Natural killer cell (primary cell): Measurements from ENCODE around the gene FMNL3. TPM values are rescaled to one million over a fixed set of nuclear protein-coding genes. Genes with fewer than 3 reads are reported as not detected.

Experiments used
- ATAC-seq, 3 donors: fragments of 150-1000 bp in 2 of 3; fragments of 200-7000 bp in 1 of 3; cut with Tn5 transposase; 1 replicate in 1 of 3; 2 replicates in 2 of 3; pipeline ENCODE4 v1.10.0; 2021; ENCODE audit warnings: mild to moderate bottlenecking in 2 of 3, moderate library complexity in 2 of 3
- DNase-seq, 2 donors: peaks; one replicate each; pipeline versions ENCODE4 v3.0.0 to v3.0.0-alpha.2; 2013 to 2021; ENCODE audit warnings: mixed read lengths in 1 of 2
- H3K27ac ChIP-seq: one replicate; pipeline ENCODE4 v1.5.1; 2013; ENCODE audit warnings: mild to moderate bottlenecking, low read length
- H3K27me3 ChIP-seq: one replicate; pipeline ENCODE4 v1.6.1; 2013; ENCODE audit warnings: low read length; ENCODE audit not compliant: control insufficient read depth, insufficient read depth
- H3K36me3 ChIP-seq: one replicate; pipeline ENCODE4 v1.6.1; 2013; ENCODE audit warnings: low read length; ENCODE audit not compliant: control insufficient read depth, insufficient read depth
- H3K4me1 ChIP-seq: one replicate; pipeline ENCODE4 v1.6.1; 2013; ENCODE audit warnings: low read length; ENCODE audit not compliant: control insufficient read depth, insufficient read depth
- H3K4me3 ChIP-seq: one replicate; pipeline ENCODE4 v1.5.1; 2013; ENCODE audit warnings: low read length
- H3K9me3 ChIP-seq: one replicate; pipeline ENCODE4 v1.6.1; 2013; ENCODE audit warnings: low read length; ENCODE audit not compliant: control insufficient read depth, insufficient read depth
- H3K27ac Mint-ChIP-seq, 2 donors: one replicate each; pipeline ENCODE4 v1.8.0; 2022; ENCODE audit warnings: mild to moderate bottlenecking in 2 of 2, mixed read lengths in 2 of 2, moderate library complexity in 1 of 2
- H3K27me3 Mint-ChIP-seq, 2 donors: one replicate each; pipeline ENCODE4 v1.8.0; 2022; ENCODE audit warnings: low read depth in 2 of 2, mixed read lengths in 2 of 2
- H3K36me3 Mint-ChIP-seq: one replicate; pipeline ENCODE4 v1.8.0; 2022; ENCODE audit warnings: mixed read lengths
- H3K4me1 Mint-ChIP-seq, 2 donors: one replicate each; pipeline ENCODE4 v1.8.0; 2022; ENCODE audit warnings: mixed read lengths in 2 of 2
- H3K4me3 Mint-ChIP-seq: one replicate; pipeline ENCODE4 v1.8.0; 2022; ENCODE audit warnings: mild to moderate bottlenecking, moderate library complexity, mixed read lengths
- H3K9me3 Mint-ChIP-seq, 2 donors: one replicate each; pipeline ENCODE4 v1.8.0; 2022; ENCODE audit warnings: mixed read lengths in 2 of 2
- CTCF ChIP-seq: fragments of 200-600 bp; IDR thresholded peaks from one replicate; pipeline ENCODE4 v1.8.0; 2022; ENCODE audit warnings: antibody characterized with exemption
- WGBS: methylation state at CpG from one replicate; pipeline ENCODE4 v1.1.7; 2013; ENCODE audit warnings: missing lambda C conversion rate; ENCODE audit not compliant: insufficient coverage; 5-methylcytosine and 5-hydroxymethylcytosine counted together
- intact Hi-C: fragments of 100-400 bp; cut with micrococcal nuclease; formaldehyde crosslinking; loops from one replicate; pipeline ENCODE4 v1.14.2; 2022
- total RNA-seq, 4 donors: library from RNA; stranded (reverse); fragments of 120-200 nt in 1 of 4; gene quantifications; one replicate each; pipeline versions ENCODE4 v1.2.3 to v1.2.4, GENCODE V29; 2013 to 2022

The FMNL3 gene
- total RNA-seq, 3 donors from 2014 or later (not counting 1 experiment from before 2014, with no cell fraction given) = 54.2 to 82.6 (median 58.7) TPM

- Mint-ChIP-seq H3K27ac (peak overlapping the region; percentile 76 to 100), H3K36me3 (peaks cover 8% of the 10 kb centered on the region), H3K9me3 (no peaks in the 10 kb centered on the region), H3K4me3 (peak overlapping the region; percentile 4), H3K4me1 (peaks cover 64 to 69% of the 10 kb centered on the region in 2 donors), H3K27me3 (no peaks in the 10 kb centered on the region)
- Histone ChIP-seq H3K4me1 (peaks cover 41% of the 10 kb centered on the region), H3K9me3 (no peaks in the 10 kb centered on the region), H3K27me3 (no peaks in the 10 kb centered on the region), H3K4me3 (no peak overlapping the region), H3K36me3 (peaks cover 27% of the 10 kb centered on the region), H3K27ac (no peak overlapping the region)
- 78% methylated on average over 3 of the region's 3 CpGs for WGBS
- no peak for DNase-seq
- TF ChIP-seq CTCF = no peak
- intact Hi-C loops = no loop called here
- ATAC-seq = no peak
Observed at GRCh38 chr12:49748800-49749199, 41.6 kb upstream of the FMNL3 start.

GRCh38 chr12:49748306-49748705 lies 41.1 kb upstream of the FMNL3 start:
- Mint-ChIP-seq H3K4me3 (no peak overlapping the region), H3K36me3 (peaks cover 3% of the 10 kb centered on the region), H3K9me3 (no peaks in the 10 kb centered on the region), H3K27ac (peak overlapping the region; percentile 76 to 100), H3K27me3 (no peaks in the 10 kb centered on the region), H3K4me1 (peaks cover 64 to 70% of the 10 kb centered on the region in 2 donors)
- no peak for TF ChIP-seq CTCF
- Histone ChIP-seq H3K4me3 (no peak overlapping the region), H3K36me3 (peaks cover 22% of the 10 kb centered on the region), H3K9me3 (no peaks in the 10 kb centered on the region), H3K27ac (no peak overlapping the region), H3K27me3 (no peaks in the 10 kb centered on the region), H3K4me1 (peaks cover 44% of the 10 kb centered on the region)
- no CpG with 5 or more reads among the region's 1 CpG for WGBS
- intact Hi-C loops = no loop called here
- DNase-seq (no peak), ATAC-seq (no peak)

GRCh38 chr12:49744363-49744885 lies 37.2 kb upstream of the FMNL3 start:
- Mint-ChIP-seq H3K4me3 (peak overlapping the region; percentile 43), H3K27me3 (peaks cover 0 to 3% of the 10 kb centered on the region in 2 donors), H3K9me3 (no peaks in the 10 kb centered on the region), H3K4me1 (peaks cover 57 to 65% of the 10 kb centered on the region in 2 donors), H3K36me3 (no peaks in the 10 kb centered on the region), H3K27ac (peak overlapping the region; percentile 98 to 100)
- H3K9me3 ChIP-seq = no peaks in the 10 kb centered on the region
- no peak for ATAC-seq
- H3K27ac ChIP-seq = peak overlapping the region; percentile 37
- no peak for DNase-seq
- intact Hi-C loops = loop anchor here (5.0 kb wide), 1 partner anchor 368 kb away; the partner anchor contains the start of gene COX14
- H3K4me3 ChIP-seq = no peak overlapping the region
- no peak for TF ChIP-seq CTCF
- H3K36me3 ChIP-seq = peaks cover 11% of the 10 kb centered on the region
- WGBS = 81% methylated on average over 3 of the region's 3 CpGs
- no peaks in the 10 kb centered on the region for H3K27me3 ChIP-seq
- peaks cover 42% of the 10 kb centered on the region for H3K4me1 ChIP-seq
